Gastrocnemius medialis (tissue), 4 donors: Measurements from ENCODE around the gene SUB1.

Experiments
- POLR2A ChIP-seq, 2 donors: fragments of 450-650 bp; IDR thresholded peaks; one replicate each; pipeline ENCODE4 v1.6.1; 2017; ENCODE audit warnings: antibody characterized with exemption in 2 of 2, mild to moderate bottlenecking in 2 of 2, moderate library complexity in 2 of 2
- TF ChIP-seq, protein P1 (sequence below), 5 experiments: fragments of 450-650 bp in 3 of 5; fragments of 200-600 bp in 2 of 5; sonication (generic) in 2 of 5; IDR thresholded peaks in 4 of 5; conservative IDR thresholded peaks in 1 of 5; 1 replicate in 4 of 5; 2 replicates in 1 of 5; pipeline ENCODE4 v1.5.1; 2016 to 2019; ENCODE audit warnings: antibody characterized with exemption in 5 of 5, mild to moderate bottlenecking in 3 of 5, moderate library complexity in 3 of 5

DNA sequence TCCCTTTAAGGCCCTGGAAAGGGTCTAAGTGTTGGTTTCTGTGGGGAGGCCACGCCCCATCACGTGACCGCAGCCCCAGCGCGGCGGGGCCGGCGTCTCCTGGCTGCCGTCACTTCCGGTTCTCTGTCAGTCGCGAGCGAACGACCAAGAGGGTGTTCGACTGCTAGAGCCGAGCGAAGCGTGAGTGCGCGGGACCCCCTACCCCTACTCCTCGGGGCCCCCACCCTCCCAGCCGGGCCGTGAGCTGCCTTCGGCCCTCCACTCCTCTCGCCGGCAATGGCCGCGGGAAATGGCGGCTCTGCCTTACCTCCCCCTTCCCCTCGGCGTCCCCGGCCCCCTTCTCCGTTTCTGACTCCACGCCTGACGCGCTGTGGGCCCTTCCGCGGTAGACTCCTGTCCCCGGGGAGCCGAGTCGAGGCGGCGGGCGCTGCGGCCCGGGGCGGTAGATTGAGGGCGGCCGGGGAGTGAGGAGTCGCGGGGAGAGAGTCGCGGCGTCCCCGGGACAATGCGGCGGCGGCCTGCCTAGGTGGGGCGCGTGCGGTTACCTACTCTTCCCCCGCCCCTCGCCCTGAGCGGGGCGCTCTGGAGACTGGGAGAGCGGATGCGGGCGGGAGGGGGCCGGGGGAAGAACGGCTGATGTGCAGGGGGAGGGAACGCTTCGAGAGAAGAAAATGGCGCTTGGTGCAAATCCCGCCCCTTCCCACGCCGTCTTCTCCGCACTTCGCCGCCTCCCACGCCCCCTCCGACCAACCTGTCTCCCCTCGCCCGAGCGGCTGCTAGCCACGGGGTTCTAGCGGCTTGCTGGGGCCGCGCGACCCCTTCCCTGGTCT, at the start of gene SUB1:
- TF ChIP-seq, protein P1, sequence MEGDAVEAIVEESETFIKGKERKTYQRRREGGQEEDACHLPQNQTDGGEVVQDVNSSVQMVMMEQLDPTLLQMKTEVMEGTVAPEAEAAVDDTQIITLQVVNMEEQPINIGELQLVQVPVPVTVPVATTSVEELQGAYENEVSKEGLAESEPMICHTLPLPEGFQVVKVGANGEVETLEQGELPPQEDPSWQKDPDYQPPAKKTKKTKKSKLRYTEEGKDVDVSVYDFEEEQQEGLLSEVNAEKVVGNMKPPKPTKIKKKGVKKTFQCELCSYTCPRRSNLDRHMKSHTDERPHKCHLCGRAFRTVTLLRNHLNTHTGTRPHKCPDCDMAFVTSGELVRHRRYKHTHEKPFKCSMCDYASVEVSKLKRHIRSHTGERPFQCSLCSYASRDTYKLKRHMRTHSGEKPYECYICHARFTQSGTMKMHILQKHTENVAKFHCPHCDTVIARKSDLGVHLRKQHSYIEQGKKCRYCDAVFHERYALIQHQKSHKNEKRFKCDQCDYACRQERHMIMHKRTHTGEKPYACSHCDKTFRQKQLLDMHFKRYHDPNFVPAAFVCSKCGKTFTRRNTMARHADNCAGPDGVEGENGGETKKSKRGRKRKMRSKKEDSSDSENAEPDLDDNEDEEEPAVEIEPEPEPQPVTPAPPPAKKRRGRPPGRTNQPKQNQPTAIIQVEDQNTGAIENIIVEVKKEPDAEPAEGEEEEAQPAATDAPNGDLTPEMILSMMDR (IDR thresholded peaks at IDR 0.05 in 4 of 5, conservative IDR thresholded peaks at IDR 0.05 in 1 of 5) = no peak
- TF ChIP-seq POLR2A (IDR thresholded peaks at IDR 0.05) = peak; percentile 86 to 88
